Liver (tissue), 9 donors: ENCODE data around the gene EDN1. TPM values are rescaled to one million over a fixed set of nuclear protein-coding genes. Genes with fewer than 3 reads are reported as not detected.

ENCODE experiments used
- DNase-seq: peaks from one replicate; pipeline ENCODE4 v3.0.0-alpha.2; 2017; ENCODE audit warnings: low spot score
- H3K27ac ChIP-seq, 2 donors: one replicate each; pipeline ENCODE4 v1.7.0; 2013; ENCODE audit warnings: inconsistent platforms in 2 of 2, low read length in 2 of 2, control low read depth in 1 of 2, low read depth in 1 of 2, mild to moderate bottlenecking in 1 of 2
- H3K27me3 ChIP-seq, 4 donors: one replicate each; pipeline versions ENCODE4 v1.6.1 to v1.7.0; 2013; ENCODE audit warnings: low read length in 3 of 4, inconsistent platforms in 1 of 4, mild to moderate bottlenecking in 1 of 4, moderate library complexity in 1 of 4; ENCODE audit not compliant: control insufficient read depth in 4 of 4, insufficient read depth in 4 of 4
- H3K36me3 ChIP-seq, 4 donors: one replicate each; pipeline versions ENCODE4 v1.6.1 to v1.7.0; 2013; ENCODE audit warnings: low read length in 3 of 4, mild to moderate bottlenecking in 3 of 4, low read depth in 1 of 4, moderate library complexity in 1 of 4; ENCODE audit not compliant: control insufficient read depth in 4 of 4, insufficient read depth in 3 of 4
- H3K4me1 ChIP-seq, 4 donors: one replicate each; pipeline versions ENCODE4 v1.6.1 to v1.7.0; 2013; ENCODE audit warnings: low read length in 3 of 4, mild to moderate bottlenecking in 3 of 4, moderate library complexity in 1 of 4; ENCODE audit not compliant: control insufficient read depth in 4 of 4, insufficient read depth in 4 of 4
- H3K4me3 ChIP-seq, 3 donors: one replicate each; pipeline versions ENCODE4 v1.6.1 to v1.7.0; 2013; ENCODE audit warnings: low read length in 3 of 3, control low read depth in 1 of 3, low read depth in 1 of 3, mild to moderate bottlenecking in 1 of 3
- H3K9ac ChIP-seq, 2 donors: one replicate each; pipeline ENCODE4 v1.7.0; 2013; ENCODE audit warnings: low read length in 2 of 2, mild to moderate bottlenecking in 2 of 2, moderate library complexity in 2 of 2, control low read depth in 1 of 2, low read depth in 1 of 2
- H3K9me3 ChIP-seq, 4 donors: one replicate each; pipeline versions ENCODE4 v1.6.1 to v1.7.0; 2013; ENCODE audit warnings: low read length in 3 of 4; ENCODE audit not compliant: control insufficient read depth in 4 of 4
- EGR1 ChIP-seq, 2 donors: IDR thresholded peaks; 2 replicates each; pipeline ENCODE4 v1.6.1; 2016 to 2018; ENCODE audit warnings: antibody characterized with exemption in 2 of 2, low read depth in 2 of 2
- FOXA1 ChIP-seq: IDR thresholded peaks from 2 replicates; pipeline ENCODE4 v1.6.1; 2016; ENCODE audit warnings: antibody characterized with exemption
- FOXA2 ChIP-seq: IDR thresholded peaks from 2 replicates; pipeline ENCODE4 v1.6.1; 2016; ENCODE audit warnings: antibody characterized with exemption
- GABPA ChIP-seq, 2 donors: IDR thresholded peaks in 1 of 2; conservative IDR thresholded peaks in 1 of 2; 2 replicates each; pipeline ENCODE4 v1.6.1; 2016; ENCODE audit warnings: antibody characterized with exemption in 2 of 2, mild to moderate bottlenecking in 1 of 2, moderate library complexity in 1 of 2
- HNF4A ChIP-seq, 2 donors: conservative IDR thresholded peaks; 2 replicates each; pipeline ENCODE4 v1.6.1; 2016; ENCODE audit warnings: antibody characterized with exemption in 2 of 2, mild to moderate bottlenecking in 2 of 2
- HNF4G ChIP-seq: IDR thresholded peaks from 2 replicates; pipeline ENCODE4 v1.6.1; 2016; ENCODE audit warnings: antibody characterized with exemption
- JUND ChIP-seq, 2 donors: IDR thresholded peaks; 2 replicates each; pipeline ENCODE4 v1.6.1; 2016; ENCODE audit warnings: antibody characterized with exemption in 2 of 2
- MAX ChIP-seq: IDR thresholded peaks from 2 replicates; pipeline ENCODE4 v1.6.1; 2016; ENCODE audit warnings: antibody characterized with exemption
- NR2F2 ChIP-seq: IDR thresholded peaks from 2 replicates; pipeline ENCODE4 v1.6.1; 2016; ENCODE audit warnings: antibody characterized with exemption
- RAD21 ChIP-seq, 2 donors: IDR thresholded peaks; 2 replicates each; pipeline ENCODE4 v1.6.1; 2016; ENCODE audit warnings: antibody characterized with exemption in 2 of 2, mild to moderate bottlenecking in 2 of 2
- REST ChIP-seq: IDR thresholded peaks from 2 replicates; pipeline ENCODE4 v1.6.1; 2016; ENCODE audit warnings: antibody characterized with exemption, mild to moderate bottlenecking
- RXRA ChIP-seq, 2 donors: IDR thresholded peaks; 2 replicates each; pipeline ENCODE4 v1.6.1; 2017 to 2018; ENCODE audit warnings: antibody characterized with exemption in 2 of 2, mild to moderate bottlenecking in 1 of 2
- SP1 ChIP-seq: IDR thresholded peaks from 2 replicates; pipeline ENCODE4 v1.6.1; 2018; ENCODE audit warnings: antibody characterized with exemption, mild to moderate bottlenecking
- TAF1 ChIP-seq: conservative IDR thresholded peaks from 2 replicates; pipeline ENCODE4 v1.6.1; 2016; ENCODE audit warnings: antibody characterized with exemption, mild to moderate bottlenecking
- YY1 ChIP-seq: IDR thresholded peaks from 2 replicates; pipeline ENCODE4 v1.6.1; 2016; ENCODE audit warnings: antibody characterized with exemption, mild to moderate bottlenecking
- ZBTB33 ChIP-seq: IDR thresholded peaks from 2 replicates; pipeline ENCODE4 v1.6.1; 2016; ENCODE audit warnings: antibody characterized with exemption
- WGBS: extraction: QIAGEN DNeasy Blood & Tissue Kit; methylation state at CpG from one replicate; pipeline ENCODE4 v1.1.7; 2013; 5-methylcytosine and 5-hydroxymethylcytosine counted together
- polyA plus RNA-seq, 2 donors: library from polyadenylated mRNA; stranded (reverse) in 1 of 2; unstranded in 1 of 2; fragments of 200-250 nt in 1 of 2; fragments of >200 nt in 1 of 2; fragmentation: Nextera tagmentation in 1 of 2; extraction: Ambion mirVana in 1 of 2; gene quantifications; one replicate each; pipeline versions ENCODE4 v1.2.1 to v1.2.3, GENCODE V29; 2013 to 2015
- total RNA-seq, 2 donors: library from RNA; depleted of rRNA; stranded (reverse); fragments of >200 nt; gene quantifications; one replicate each; pipeline ENCODE4 v1.2.3, GENCODE V29; 2014
- TF ChIP-seq, protein P1 (sequence below): IDR thresholded peaks from 2 replicates; pipeline ENCODE4 v1.6.1; 2016; ENCODE audit warnings: antibody characterized with exemption
- TF ChIP-seq, protein P2 (sequence below): fragments of 150-350 bp; IDR thresholded peaks from 2 replicates; pipeline ENCODE4 v1.5.1; 2017; ENCODE audit warnings: improper control_type of control experiment, low read depth, low read length; ENCODE audit not compliant: missing input control
- donor health status: healthy.
- donor health status: healthy.
- donor health status: healthy.
- donor health status: healthy.
- donor health status: healthy.

EDN1 gene
- total and polyA plus RNA-seq, 4 donors: 0.70 to 1.2 (median 1.0) TPM

GRCh38 chr6:12271594-12271993, 18.6 kb upstream of the EDN1 start:
- no peak for TF ChIP-seq TAF1
- TF ChIP-seq REST: no peak
- TF ChIP-seq, protein P1, sequence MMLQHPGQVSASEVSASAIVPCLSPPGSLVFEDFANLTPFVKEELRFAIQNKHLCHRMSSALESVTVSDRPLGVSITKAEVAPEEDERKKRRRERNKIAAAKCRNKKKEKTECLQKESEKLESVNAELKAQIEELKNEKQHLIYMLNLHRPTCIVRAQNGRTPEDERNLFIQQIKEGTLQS: no peak
- no peak for TF ChIP-seq HNF4A (conservative IDR thresholded peaks at IDR 0.05)
- no peak for TF ChIP-seq YY1
- no peak for TF ChIP-seq HNF4G
- TF ChIP-seq SP1: no peak
- no peak for TF ChIP-seq NR2F2
- TF ChIP-seq EGR1 (IDR thresholded peaks at IDR 0.05; ENCODE audit: low read depth in 2 of 2): no peak
- TF ChIP-seq GABPA (IDR thresholded peaks at IDR 0.05 in 1 of 2, conservative IDR thresholded peaks at IDR 0.05 in 1 of 2): no peak
- TF ChIP-seq RAD21 (IDR thresholded peaks at IDR 0.05): no peak
- no peak for TF ChIP-seq JUND (IDR thresholded peaks at IDR 0.05)
- no peak for TF ChIP-seq FOXA2
- TF ChIP-seq MAX: no peak
- TF ChIP-seq, protein P2, sequence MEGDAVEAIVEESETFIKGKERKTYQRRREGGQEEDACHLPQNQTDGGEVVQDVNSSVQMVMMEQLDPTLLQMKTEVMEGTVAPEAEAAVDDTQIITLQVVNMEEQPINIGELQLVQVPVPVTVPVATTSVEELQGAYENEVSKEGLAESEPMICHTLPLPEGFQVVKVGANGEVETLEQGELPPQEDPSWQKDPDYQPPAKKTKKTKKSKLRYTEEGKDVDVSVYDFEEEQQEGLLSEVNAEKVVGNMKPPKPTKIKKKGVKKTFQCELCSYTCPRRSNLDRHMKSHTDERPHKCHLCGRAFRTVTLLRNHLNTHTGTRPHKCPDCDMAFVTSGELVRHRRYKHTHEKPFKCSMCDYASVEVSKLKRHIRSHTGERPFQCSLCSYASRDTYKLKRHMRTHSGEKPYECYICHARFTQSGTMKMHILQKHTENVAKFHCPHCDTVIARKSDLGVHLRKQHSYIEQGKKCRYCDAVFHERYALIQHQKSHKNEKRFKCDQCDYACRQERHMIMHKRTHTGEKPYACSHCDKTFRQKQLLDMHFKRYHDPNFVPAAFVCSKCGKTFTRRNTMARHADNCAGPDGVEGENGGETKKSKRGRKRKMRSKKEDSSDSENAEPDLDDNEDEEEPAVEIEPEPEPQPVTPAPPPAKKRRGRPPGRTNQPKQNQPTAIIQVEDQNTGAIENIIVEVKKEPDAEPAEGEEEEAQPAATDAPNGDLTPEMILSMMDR: no peak
- no peak for TF ChIP-seq RXRA (IDR thresholded peaks at IDR 0.05)
- no peak for TF ChIP-seq FOXA1
- no peak for TF ChIP-seq ZBTB33
- H3K9me3 ChIP-seq: peaks cover 0 to 4% (median 0%) of the 10 kb centered on the region in 4 donors
- no peak for DNase-seq
- 98% methylated on average over 1 of the region's 1 CpG for WGBS
- no peak overlapping the region for H3K9ac ChIP-seq
- no peaks in the 10 kb centered on the region for H3K27me3 ChIP-seq
- H3K4me1 ChIP-seq: no peaks in the 10 kb centered on the region
- H3K4me3 ChIP-seq: no peak overlapping the region
- H3K36me3 ChIP-seq: no peaks in the 10 kb centered on the region
- no peak overlapping the region for H3K27ac ChIP-seq
